Effector CD8-positive, alpha-beta T cell (primary cell): ENCODE data around the gene DIP2C.
"Not testable (repeated sequence)": the region's sequence is repeated elsewhere in the genome, so short reads cannot be mapped to it uniquely, and the experiment has no call there.

ENCODE experiments used
- DNase-seq: peaks from one replicate; lab custom pipeline; 2025; lab: John Stamatoyannopoulos, UW

Gene DIP2C

DNA sequence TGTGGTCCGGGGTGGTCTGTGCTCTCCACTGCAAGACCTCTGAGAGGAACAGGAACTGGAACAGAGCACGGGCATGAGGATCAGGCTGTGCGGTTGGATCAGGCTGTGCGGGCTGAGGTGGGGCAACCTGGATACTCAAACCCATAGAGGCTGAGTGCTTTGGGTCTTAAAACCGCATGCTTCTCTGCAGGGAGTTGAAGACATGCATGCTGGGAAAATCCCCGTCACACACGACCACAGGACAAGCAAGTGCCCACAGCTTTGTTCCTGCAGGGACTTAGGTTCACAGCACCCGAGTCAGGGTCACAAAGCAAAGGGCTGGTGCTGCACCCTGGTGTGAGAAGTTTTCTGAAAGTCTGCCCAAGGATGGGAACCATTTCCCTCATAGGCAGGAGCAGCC, 333.0 kb downstream of the DIP2C start:
- no peak for DNase-seq

DNA sequence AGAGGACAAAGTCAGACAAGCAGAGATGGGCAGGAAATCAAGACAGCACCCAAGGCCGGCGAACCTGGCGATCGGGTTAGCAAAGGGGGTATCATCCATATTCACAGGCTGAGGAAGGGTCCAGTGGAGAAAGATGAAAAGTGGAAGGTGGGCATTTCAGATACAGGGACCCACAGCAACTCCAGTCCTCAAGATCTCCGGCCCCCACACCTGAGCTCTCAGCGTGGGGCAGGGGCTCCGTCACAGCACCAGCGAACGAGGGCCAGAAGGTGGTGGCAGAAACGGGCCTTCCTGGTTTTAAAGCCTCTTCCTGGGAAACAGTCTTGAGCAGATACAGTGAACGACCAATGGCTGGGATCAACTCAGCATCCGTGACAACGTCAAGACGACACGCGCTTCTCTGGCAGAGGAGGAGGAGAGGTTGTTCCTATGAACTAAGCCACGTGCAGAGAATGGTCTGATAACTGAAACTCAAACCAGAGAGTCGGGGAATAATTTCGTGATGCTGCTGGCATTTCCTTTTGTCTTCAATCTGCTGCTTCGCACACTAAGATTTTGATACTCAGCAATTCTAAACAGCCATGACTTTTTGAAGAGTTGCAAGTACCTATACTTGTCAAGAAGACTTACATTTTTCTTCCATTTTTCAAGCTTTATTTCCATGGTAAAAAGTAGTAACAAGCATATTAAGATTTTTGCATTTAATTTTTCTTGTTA, 334.4 kb downstream of the DIP2C start:
- no peak for DNase-seq

DNA sequence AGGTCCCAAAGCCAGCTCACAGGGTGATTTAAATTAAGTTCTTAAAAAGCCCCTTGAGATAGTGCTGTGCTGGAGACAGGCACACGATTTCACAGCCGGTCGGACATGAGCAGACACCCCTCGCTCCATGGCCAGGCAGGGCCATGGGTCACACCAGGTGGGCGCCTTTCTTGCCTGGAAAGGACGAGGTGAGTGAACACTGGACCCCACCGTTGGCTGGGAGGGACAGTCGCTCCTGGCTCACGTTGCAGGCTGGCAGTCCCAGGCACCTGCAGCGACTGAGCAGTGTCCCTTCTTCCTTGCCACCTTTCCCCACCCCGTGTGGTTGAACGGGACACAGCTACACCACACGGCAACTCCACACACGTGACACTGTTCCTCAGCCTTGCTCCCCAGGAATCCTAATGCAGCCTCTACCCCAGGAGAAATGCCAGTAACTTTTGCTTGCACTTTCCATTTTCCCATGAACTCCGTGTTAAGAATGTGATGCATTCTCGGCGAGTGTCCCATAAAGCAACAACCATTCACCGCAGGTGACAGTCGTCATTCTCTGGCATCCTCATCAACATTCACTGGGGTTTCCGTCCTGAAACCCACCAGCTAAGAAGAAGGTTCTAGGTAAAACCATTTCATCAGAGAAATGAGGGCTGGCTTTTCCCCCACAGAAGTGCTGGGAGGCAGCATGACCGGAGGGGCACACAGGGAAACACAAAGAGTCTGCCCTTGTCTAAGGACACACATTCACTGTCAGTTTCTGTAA, 336.8 kb downstream of the DIP2C start:
- DNase-seq = no peak

GRCh38 chr10:351770-352334, 337.6 kb downstream of the DIP2C start:
- DNase-seq = peak; percentile 7

GRCh38 chr10:350981-351501, 338.4 kb downstream of the DIP2C start:
- DNase-seq = no peak

GRCh38 chr10:349081-349480, 340.4 kb downstream of the DIP2C start:
- no peak for DNase-seq

- no peak for DNase-seq
Measured at GRCh38 chr10:348456-348855, 341.0 kb downstream of the DIP2C start.

DNA sequence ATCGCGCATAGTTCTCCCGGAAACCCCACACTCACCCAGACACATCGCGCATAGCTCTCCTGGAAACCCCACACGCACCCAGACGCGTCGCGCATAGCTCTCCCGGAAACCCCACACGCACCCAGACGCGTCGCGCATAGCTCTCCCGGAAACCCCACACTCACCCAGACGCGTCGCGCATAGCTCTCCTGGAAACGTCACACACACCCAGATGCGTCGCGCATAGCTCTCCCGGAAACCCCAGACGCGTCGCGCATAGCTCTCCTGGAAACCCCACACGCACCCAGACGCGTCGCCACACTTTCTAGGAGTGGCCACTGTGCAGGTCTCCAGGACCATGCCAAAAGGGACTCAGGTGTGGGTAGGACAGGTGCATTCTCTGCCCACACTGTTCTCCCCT, 341.7 kb downstream of the DIP2C start:
- DNase-seq = not testable (repeated sequence)

- DNase-seq = not testable (repeated sequence)
Measured at GRCh38 chr10:347190-347589, 342.3 kb downstream of the DIP2C start.

DNA sequence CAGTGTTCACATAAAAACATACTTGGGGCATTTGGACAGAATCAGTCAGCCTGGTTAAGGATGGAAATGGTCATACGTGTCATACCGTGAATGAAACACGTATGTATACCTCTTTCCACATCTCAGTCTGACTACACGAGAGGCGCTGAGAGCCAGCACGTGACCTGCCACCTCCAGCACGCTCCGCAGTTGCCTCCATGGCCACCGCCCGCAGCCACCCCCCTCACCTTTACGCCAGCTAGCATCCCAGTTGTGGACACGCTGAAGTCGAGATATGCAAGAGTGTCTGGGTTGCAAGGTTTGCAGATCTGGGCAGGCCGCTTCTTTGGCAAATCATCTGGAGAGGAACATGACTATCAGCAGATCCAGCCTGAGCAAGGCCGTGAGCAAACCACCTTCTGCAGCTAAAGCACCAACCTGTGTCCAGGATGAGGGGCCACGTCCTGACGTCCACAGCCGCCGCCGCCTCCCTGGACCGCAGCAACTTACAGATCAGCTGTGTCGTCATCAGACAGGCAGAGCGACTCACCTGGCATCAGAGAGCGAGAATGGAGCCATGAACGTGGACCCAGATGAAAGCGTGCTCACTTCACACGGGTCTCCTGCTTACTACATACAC, 344.8 kb downstream of the DIP2C start:
- DNase-seq = no peak

- DNase-seq = no peak
Measured at GRCh38 chr10:343231-344220, 345.9 kb downstream of the DIP2C start.

DNA sequence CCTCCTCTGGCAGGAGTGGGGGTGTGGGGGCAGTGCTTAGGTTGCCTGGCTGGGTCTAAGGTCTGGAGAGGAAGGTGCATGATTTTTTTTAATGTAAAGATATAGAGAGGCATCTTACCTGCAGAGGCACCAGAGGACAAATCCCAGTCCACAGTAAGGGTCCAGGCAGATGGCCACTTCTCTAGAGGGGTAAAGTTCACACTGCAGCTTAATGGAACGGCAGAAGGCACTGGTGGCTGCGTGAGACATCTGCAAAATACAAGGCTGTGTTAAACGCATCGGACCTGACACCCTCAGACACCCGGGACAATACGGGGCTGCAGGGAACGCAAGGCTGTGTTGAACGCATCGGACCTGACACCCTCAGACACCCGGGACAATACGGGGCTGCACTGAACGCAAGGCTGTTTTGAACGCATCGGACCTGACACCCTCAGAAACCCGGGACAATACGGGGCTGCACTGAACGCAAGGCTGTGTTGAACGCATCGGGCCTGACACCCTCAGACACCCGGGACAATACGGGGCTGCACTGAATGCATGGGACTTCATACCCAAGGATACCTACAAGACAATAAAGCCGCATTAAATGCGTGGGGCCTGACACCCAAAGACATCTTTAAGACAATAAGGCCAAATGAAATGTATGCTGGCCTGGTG, 348.3 kb downstream of the DIP2C start:
- no peak for DNase-seq

GRCh38 chr10:340646-341045, 348.8 kb downstream of the DIP2C start:
- DNase-seq = no peak

DNA sequence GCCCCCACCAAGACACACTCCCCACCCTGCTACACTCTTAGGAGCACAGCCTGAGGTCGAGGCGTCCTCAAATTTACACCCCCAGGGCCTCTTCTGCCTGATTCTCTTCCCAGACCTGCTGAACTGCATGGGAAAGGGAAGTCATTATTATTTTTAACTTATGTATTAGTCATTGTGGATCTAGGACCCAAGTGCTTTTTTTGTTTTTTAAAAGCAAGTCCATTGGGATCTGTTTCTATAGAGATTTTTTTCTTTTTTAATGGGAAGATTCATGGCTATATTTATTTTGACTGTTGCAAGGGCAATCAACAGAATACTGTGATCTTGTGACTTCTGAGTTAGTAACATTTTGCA, 350.5 kb downstream of the DIP2C start:
- DNase-seq = no peak

DNA sequence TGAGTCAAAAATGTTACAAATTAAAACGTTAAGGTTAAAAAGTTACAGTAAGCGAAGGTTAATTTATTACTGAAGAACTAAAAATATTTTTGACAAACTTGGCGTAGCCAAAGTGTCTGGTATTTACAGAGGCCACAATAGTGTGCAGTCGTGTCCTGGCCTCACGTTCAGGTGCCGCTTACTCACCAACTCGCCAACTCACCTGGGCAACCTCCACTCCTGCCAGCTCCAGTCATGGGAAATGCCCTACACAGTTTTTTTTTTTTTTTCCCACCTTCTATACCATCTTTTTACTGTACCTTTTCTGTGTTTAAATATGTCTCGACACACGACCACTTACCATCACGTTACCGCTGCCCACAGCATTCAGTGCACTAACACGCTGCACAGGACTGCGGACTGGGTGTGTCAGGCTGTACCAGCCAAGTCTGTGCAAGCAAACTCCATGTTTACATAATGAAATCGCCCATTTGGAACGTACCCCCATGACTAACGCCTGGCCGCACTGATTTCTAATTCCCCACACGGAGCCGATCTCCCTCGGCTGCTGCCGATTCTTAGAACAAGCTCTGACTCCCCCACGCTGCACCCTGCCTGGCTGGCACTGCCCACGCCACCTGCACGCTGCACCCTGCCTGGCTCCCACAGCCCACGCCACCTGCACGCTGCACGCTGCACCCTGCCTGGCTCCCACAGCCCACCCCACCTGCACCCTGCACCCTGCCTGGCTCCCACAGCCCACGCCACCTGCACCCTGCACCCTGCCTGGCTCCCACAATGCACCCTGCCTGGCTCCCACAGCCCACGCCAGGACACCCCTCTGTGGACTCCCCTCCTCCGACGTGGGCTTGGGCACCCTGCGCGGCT, 351.1 kb downstream of the DIP2C start:
- DNase-seq = no peak

- no peak for DNase-seq
Measured at GRCh38 chr10:336247-336646, 353.2 kb downstream of the DIP2C start.

DNA sequence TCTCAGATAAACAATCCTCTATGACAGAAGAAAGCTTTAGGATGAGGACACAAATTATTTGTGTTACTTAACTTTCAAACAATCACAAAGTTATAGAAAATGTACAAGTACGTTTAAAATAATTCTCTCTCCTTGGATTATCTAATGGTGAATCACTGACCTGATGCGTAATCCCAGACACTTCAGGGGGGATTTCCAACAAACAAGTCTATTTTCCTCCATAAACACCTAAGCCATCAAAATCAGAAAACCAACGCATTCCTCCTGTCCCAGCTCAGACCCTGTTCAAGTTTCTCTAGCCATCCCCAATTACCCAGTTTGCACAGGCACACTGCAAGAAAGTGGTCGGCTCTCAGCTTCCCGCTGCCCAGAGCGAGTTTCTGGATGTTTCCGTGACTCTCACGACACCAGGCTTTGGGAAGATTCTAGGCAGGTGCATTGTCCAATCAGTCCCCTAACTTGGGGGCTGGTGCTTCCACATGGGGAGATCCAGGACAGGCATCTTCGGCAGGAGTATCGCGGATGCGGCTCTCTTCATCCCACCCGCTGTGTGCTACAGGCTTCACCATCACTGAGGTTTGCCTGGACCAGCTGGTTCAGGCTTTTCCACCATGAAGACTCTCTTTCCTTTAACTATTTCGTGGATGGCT, 354.2 kb downstream of the DIP2C start:
- no peak for DNase-seq

GRCh38 chr10:331186-331585, 358.3 kb downstream of the DIP2C start:
- DNase-seq = no peak

DNA sequence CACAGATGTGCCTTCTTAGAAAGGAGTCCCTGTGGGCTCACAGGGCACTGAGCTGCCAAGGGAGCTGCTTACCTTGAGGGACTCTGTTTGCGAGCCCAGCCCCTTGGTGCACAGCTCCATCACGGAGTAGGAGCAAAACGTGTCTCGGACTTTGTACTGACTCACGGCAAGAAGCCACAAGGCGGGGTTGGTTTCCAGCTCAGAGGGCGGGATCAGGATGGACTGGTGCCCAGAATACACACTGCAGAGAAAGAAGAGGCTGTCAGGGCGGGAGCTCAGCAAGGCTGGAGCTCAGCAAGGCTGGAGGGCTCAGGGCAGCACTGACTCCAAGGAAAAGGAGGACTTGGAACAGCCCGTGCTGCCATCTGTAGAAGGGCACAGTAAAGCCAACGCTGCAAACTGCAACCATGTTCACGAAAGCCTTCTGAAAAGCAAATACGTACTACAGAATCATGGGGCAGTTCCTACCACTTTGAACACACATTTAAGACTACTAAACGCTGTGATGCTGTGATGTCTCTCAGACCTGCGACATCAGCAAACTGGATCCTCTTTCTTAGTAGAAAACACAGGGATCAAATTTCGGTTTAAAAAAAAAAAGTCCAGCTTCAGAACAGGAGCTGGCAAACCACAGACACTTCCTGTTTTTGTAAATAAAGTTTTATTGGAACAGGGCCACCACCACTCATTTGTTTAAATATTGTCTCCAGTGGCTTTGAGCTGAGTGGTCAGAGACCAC, 359.9 kb downstream of the DIP2C start:
- DNase-seq = no peak
